Muscle layer of duodenum (tissue), 2 donors: ENCODE data around the gene CPNE4.

ENCODE experiments used
- H3K27ac ChIP-seq: one replicate; pipeline ENCODE4 v1.7.0; 2013; ENCODE audit warnings: mild to moderate bottlenecking, low read length
- H3K27me3 ChIP-seq: one replicate; pipeline ENCODE4 v1.7.0; 2013; ENCODE audit warnings: low read depth, mild to moderate bottlenecking, control low read depth, low read length
- H3K36me3 ChIP-seq, 2 donors: one replicate each; pipeline ENCODE4 v1.7.0; 2013; ENCODE audit warnings: low read length in 2 of 2, control low read depth in 1 of 2, mild to moderate bottlenecking in 1 of 2; ENCODE audit not compliant: insufficient read depth in 2 of 2, control insufficient read depth in 1 of 2
- H3K4me1 ChIP-seq, 2 donors: one replicate each; pipeline ENCODE4 v1.7.0; 2013; ENCODE audit warnings: low read length in 2 of 2, mild to moderate bottlenecking in 2 of 2, control low read depth in 1 of 2, moderate library complexity in 1 of 2; ENCODE audit not compliant: insufficient read depth in 2 of 2, control insufficient read depth in 1 of 2
- H3K4me3 ChIP-seq, 2 donors: one replicate each; pipeline ENCODE4 v1.7.0; 2013; ENCODE audit warnings: low read length in 2 of 2, low read depth in 1 of 2, mild to moderate bottlenecking in 1 of 2
- H3K9me3 ChIP-seq, 2 donors: one replicate each; pipeline ENCODE4 v1.7.0; 2013; ENCODE audit warnings: low read length in 2 of 2, control low read depth in 1 of 2, mild to moderate bottlenecking in 1 of 2; ENCODE audit not compliant: control insufficient read depth in 1 of 2
- donor health status: healthy.

The CPNE4 gene

GRCh38 chr3:131733086-131733841 is 301.6 kb downstream of the CPNE4 start:
- Histone ChIP-seq H3K27ac (no peak overlapping the region), H3K36me3 (no peaks in the 10 kb centered on the region), H3K4me1 (no peaks in the 10 kb centered on the region), H3K4me3 (no peak overlapping the region), H3K9me3 (no peaks in the 10 kb centered on the region), H3K27me3 (no peaks in the 10 kb centered on the region)

- H3K9me3 ChIP-seq = no peaks in the 10 kb centered on the region
Measured at GRCh38 chr3:131731709-131732108, 303.1 kb downstream of the CPNE4 start.

GRCh38 chr3:131730581-131730980 is 304.2 kb downstream of the CPNE4 start:
- H3K36me3 ChIP-seq = no peaks in the 10 kb centered on the region
- no peaks in the 10 kb centered on the region for H3K4me1 ChIP-seq
- no peak overlapping the region for H3K4me3 ChIP-seq
- H3K9me3 ChIP-seq = no peaks in the 10 kb centered on the region
- H3K27ac ChIP-seq = no peak overlapping the region
- H3K27me3 ChIP-seq = no peaks in the 10 kb centered on the region

More at GRCh38 chr3:131731709-131732108, 303.1 kb downstream of the CPNE4 start:
- Histone ChIP-seq H3K4me1 (no peaks in the 10 kb centered on the region), H3K27ac (no peak overlapping the region), H3K4me3 (no peak overlapping the region), H3K27me3 (no peaks in the 10 kb centered on the region), H3K36me3 (no peaks in the 10 kb centered on the region)

GRCh38 chr3:131729643-131730017 is 305.2 kb downstream of the CPNE4 start:
- no peaks in the 10 kb centered on the region for H3K4me1 ChIP-seq
- H3K27ac ChIP-seq = no peak overlapping the region
- H3K27me3 ChIP-seq = no peaks in the 10 kb centered on the region
- no peaks in the 10 kb centered on the region for H3K9me3 ChIP-seq
- H3K36me3 ChIP-seq = no peaks in the 10 kb centered on the region
- H3K4me3 ChIP-seq = no peak overlapping the region

- no peaks in the 10 kb centered on the region for H3K36me3 ChIP-seq
- H3K27me3 ChIP-seq = no peaks in the 10 kb centered on the region
- no peak overlapping the region for H3K27ac ChIP-seq
Measured at GRCh38 chr3:131728898-131729642, 305.7 kb downstream of the CPNE4 start.

GRCh38 chr3:131725414-131725813 is 309.4 kb downstream of the CPNE4 start:
- no peaks in the 10 kb centered on the region for H3K9me3 ChIP-seq
- no peaks in the 10 kb centered on the region for H3K4me1 ChIP-seq
- H3K4me3 ChIP-seq = no peak overlapping the region
- H3K27ac ChIP-seq = no peak overlapping the region
- no peaks in the 10 kb centered on the region for H3K27me3 ChIP-seq
- H3K36me3 ChIP-seq = no peaks in the 10 kb centered on the region

More at GRCh38 chr3:131728898-131729642, 305.7 kb downstream of the CPNE4 start:
- Histone ChIP-seq H3K9me3 (no peaks in the 10 kb centered on the region), H3K4me3 (no peak overlapping the region), H3K4me1 (no peaks in the 10 kb centered on the region)

- H3K4me1 ChIP-seq = no peaks in the 10 kb centered on the region
- no peaks in the 10 kb centered on the region for H3K36me3 ChIP-seq
- H3K27ac ChIP-seq = no peak overlapping the region
- H3K27me3 ChIP-seq = no peaks in the 10 kb centered on the region
- no peaks in the 10 kb centered on the region for H3K9me3 ChIP-seq
- H3K4me3 ChIP-seq = no peak overlapping the region
Measured at GRCh38 chr3:131723343-131723742, 311.5 kb downstream of the CPNE4 start.

- H3K9me3 ChIP-seq = no peaks in the 10 kb centered on the region
- no peaks in the 10 kb centered on the region for H3K4me1 ChIP-seq
- no peaks in the 10 kb centered on the region for H3K36me3 ChIP-seq
- no peak overlapping the region for H3K27ac ChIP-seq
- H3K4me3 ChIP-seq = no peak overlapping the region
- H3K27me3 ChIP-seq = no peaks in the 10 kb centered on the region
Measured at GRCh38 chr3:131717493-131717892, 317.3 kb downstream of the CPNE4 start.

- Histone ChIP-seq H3K4me1 (no peaks in the 10 kb centered on the region), H3K9me3 (no peaks in the 10 kb centered on the region), H3K27ac (no peak overlapping the region), H3K27me3 (no peaks in the 10 kb centered on the region), H3K4me3 (no peak overlapping the region), H3K36me3 (no peaks in the 10 kb centered on the region)
Measured at GRCh38 chr3:131716943-131717342, 317.9 kb downstream of the CPNE4 start.

- no peaks in the 10 kb centered on the region for H3K4me1 ChIP-seq
- H3K27me3 ChIP-seq = no peaks in the 10 kb centered on the region
- no peak overlapping the region for H3K27ac ChIP-seq
- no peaks in the 10 kb centered on the region for H3K9me3 ChIP-seq
- H3K4me3 ChIP-seq = no peak overlapping the region
- H3K36me3 ChIP-seq = no peaks in the 10 kb centered on the region
Measured at GRCh38 chr3:131716007-131716406, 318.8 kb downstream of the CPNE4 start.

- Histone ChIP-seq H3K27me3 (no peaks in the 10 kb centered on the region), H3K4me3 (no peak overlapping the region), H3K36me3 (no peaks in the 10 kb centered on the region), H3K4me1 (no peaks in the 10 kb centered on the region), H3K9me3 (no peaks in the 10 kb centered on the region), H3K27ac (no peak overlapping the region)
Measured at GRCh38 chr3:131714585-131715220, 320.1 kb downstream of the CPNE4 start.
